Mucosa of rectum (tissue), 2 donors: ENCODE results near the gene BTBD16.

Source experiments
- H3K27ac ChIP-seq, 2 donors: one replicate each; pipeline ENCODE4 v1.7.0; 2013; ENCODE audit warnings: inconsistent platforms in 2 of 2, low read depth in 2 of 2, low read length in 2 of 2
- H3K27me3 ChIP-seq, 2 donors: one replicate each; pipeline ENCODE4 v1.7.0; 2013; ENCODE audit warnings: low read length in 2 of 2; ENCODE audit not compliant: control insufficient read depth in 2 of 2, insufficient read depth in 2 of 2
- H3K36me3 ChIP-seq, 2 donors: one replicate each; pipeline ENCODE4 v1.7.0; 2013; ENCODE audit warnings: low read length in 2 of 2; ENCODE audit not compliant: control insufficient read depth in 2 of 2, insufficient read depth in 2 of 2
- H3K4me1 ChIP-seq, 2 donors: one replicate each; pipeline ENCODE4 v1.7.0; 2013; ENCODE audit warnings: low read length in 2 of 2, mild to moderate bottlenecking in 1 of 2; ENCODE audit not compliant: control insufficient read depth in 2 of 2, insufficient read depth in 2 of 2
- H3K4me3 ChIP-seq, 2 donors: one replicate each; pipeline ENCODE4 v1.7.0; 2013; ENCODE audit warnings: low read length in 2 of 2
- H3K9ac ChIP-seq, 2 donors: one replicate each; pipeline ENCODE4 v1.7.0; 2013; ENCODE audit warnings: low read length in 2 of 2, low read depth in 1 of 2, mild to moderate bottlenecking in 1 of 2
- H3K9me3 ChIP-seq, 2 donors: one replicate each; pipeline ENCODE4 v1.7.0; 2013; ENCODE audit warnings: low read length in 2 of 2; ENCODE audit not compliant: control insufficient read depth in 2 of 2
- donor health status: healthy.
- donor health status: Normal muscosa, but diverticular disease.

Gene BTBD16

DNA sequence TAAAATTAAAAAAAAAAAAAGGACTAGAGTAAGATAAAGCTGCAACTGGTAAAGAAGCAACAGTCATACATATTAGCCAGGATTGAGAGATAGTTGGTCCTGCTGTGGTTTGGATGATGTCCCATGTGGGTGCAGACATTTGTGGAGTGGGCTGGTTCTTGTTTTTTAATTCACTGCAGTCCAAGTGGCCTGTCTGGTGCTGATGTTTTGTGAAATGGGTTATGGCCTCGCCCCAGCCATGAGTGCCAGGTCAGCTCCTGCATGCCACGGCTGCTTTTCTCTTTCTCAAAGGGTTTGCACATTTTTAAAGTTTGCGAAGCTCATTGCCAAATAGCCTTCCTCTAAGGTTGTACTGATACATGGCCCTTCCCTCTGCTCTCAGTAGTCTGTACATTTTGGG lies 14.1 kb upstream of the BTBD16 start:
- no peaks in the 10 kb centered on the region for H3K27me3 ChIP-seq
- H3K27ac ChIP-seq = no peak overlapping the region
- peaks cover 0 to 6% of the 10 kb centered on the region in 2 donors for H3K9me3 ChIP-seq
- H3K36me3 ChIP-seq = peaks cover 14 to 23% of the 10 kb centered on the region in 2 donors
- no peak overlapping the region for H3K9ac ChIP-seq
- H3K4me1 ChIP-seq = no peaks in the 10 kb centered on the region
- no peak overlapping the region for H3K4me3 ChIP-seq

DNA sequence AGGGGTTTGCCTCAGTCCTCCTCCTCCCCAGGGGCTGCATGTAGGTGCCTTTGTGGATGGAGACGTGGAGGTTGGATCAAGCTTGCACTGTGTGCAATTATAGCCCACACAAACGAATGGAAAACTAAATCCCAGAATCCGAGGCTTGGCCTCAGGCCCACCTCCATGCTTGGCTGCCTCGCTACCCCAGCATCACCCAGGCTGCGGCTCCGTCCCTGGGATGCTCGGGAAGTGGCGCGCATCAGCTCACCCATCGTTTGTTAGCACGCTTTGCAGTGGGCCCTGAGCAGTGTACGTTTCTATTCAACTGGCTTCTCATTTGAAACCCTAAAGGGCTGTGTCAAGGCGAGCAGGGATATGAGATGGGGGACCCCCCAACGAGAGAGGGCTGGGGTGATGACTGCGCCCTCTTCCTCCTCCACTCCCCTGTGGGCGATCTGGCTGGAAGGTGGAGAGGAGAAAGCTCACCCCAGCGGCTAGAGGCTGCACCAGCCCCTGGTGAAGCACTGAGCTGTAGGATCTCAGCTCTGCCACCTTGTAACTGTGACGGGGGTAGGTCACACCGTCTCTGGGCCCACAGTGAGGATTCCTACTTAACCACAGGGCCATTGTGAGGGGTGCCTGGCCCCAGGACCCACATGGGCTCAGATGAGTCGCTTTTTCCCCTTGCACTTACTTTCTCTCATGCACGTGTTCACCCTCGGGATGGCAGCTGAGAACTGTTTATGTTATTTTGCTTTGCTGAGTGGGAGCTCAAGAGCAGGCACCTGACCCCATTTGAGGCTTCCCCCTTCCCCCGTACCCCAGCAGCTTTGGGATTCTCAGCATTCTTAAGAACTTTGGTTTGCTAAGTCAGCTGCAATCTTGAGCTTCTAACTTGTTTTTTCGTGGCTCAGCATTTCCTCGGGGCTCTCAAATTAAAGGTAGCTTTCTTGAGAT lies 12.7 kb upstream of the BTBD16 start:
- Histone ChIP-seq H3K9me3 (peaks cover 0 to 6% of the 10 kb centered on the region in 2 donors), H3K27ac (no peak overlapping the region), H3K9ac (no peak overlapping the region), H3K27me3 (no peaks in the 10 kb centered on the region), H3K36me3 (peaks cover 14 to 16% of the 10 kb centered on the region in 2 donors), H3K4me1 (no peaks in the 10 kb centered on the region), H3K4me3 (no peak overlapping the region)

DNA sequence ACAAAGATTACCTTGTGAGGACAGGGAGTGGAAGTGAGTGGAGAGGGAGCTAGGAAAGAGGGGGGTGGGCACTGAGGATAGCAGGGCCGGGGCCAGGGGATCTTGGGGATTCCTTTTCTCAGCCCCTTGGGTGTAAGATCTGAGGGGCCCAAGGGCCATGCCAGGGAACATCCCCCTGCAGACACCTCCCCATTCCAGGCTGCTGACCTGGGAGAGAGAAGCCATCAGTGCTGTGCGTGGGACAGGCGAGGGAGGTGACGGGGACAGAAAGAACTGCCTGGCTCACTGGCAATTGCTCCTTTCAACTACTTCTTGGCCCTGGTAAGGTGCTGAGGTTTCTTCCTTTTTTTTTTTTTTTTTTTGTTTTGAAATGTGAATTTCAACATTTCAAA lies 12.0 kb upstream of the BTBD16 start:
- H3K9me3 ChIP-seq = peaks cover 0 to 6% of the 10 kb centered on the region in 2 donors
- H3K36me3 ChIP-seq = peaks cover 11% of the 10 kb centered on the region in 2 donors
- no peaks in the 10 kb centered on the region for H3K27me3 ChIP-seq
- no peak overlapping the region for H3K9ac ChIP-seq
- H3K4me1 ChIP-seq = peaks cover 0 to under 1% of the 10 kb centered on the region in 2 donors
- no peak overlapping the region for H3K27ac ChIP-seq
- H3K4me3 ChIP-seq = no peak overlapping the region

DNA sequence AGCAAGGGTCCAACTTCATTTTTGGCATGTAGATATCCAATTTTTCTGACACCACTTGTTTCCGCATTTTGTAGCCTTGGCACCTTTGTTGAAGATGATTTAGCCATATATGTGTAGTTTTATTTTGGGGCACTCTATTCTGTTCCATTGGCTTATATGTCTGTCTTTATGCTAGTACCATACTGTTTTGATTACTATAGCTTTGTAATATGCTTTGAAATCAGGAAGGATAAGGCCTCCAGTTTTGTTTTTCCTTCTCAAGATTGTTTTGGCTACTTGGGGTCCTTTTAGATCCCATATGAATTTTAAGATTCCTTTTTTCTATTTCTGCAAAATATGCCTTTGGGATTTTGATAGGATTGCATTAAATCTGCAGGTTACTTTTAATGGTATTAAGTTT lies 9.5 kb upstream of the BTBD16 start:
- H3K4me1 ChIP-seq = peaks cover 0 to 10% of the 10 kb centered on the region in 2 donors
- no peaks in the 10 kb centered on the region for H3K27me3 ChIP-seq
- peaks cover 0 to 6% of the 10 kb centered on the region in 2 donors for H3K9me3 ChIP-seq
- no peak overlapping the region for H3K27ac ChIP-seq
- no peak overlapping the region for H3K4me3 ChIP-seq
- peaks cover 3 to 6% of the 10 kb centered on the region in 2 donors for H3K36me3 ChIP-seq
- H3K9ac ChIP-seq = no peak overlapping the region

DNA sequence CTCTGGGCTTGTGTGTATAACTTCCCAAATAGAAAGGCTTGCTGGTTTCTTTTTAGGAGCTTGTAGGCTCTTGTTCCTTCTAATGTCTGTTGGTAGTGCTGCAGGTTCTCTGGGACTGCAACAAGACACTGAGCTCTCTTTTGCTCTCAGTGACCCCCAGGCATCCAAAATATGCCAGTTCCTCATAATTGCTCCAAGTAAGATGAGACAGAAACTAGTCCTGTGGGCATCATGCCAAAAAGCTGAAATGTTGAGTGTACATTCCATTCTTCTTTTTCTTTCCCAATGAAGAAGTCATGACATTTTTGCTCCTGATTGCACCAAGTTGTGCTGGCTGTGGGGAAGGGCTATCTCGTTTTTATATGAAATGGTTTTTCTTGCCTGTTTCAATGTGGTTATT lies 7.1 kb upstream of the BTBD16 start:
- H3K27ac ChIP-seq = no peak overlapping the region
- H3K9ac ChIP-seq = no peak overlapping the region
- no peaks in the 10 kb centered on the region for H3K27me3 ChIP-seq
- peaks cover 0 to 10% of the 10 kb centered on the region in 2 donors for H3K4me1 ChIP-seq
- peaks cover 0 to 6% of the 10 kb centered on the region in 2 donors for H3K9me3 ChIP-seq
- H3K4me3 ChIP-seq = no peak overlapping the region
- peaks cover 3% of the 10 kb centered on the region in 2 donors for H3K36me3 ChIP-seq

DNA sequence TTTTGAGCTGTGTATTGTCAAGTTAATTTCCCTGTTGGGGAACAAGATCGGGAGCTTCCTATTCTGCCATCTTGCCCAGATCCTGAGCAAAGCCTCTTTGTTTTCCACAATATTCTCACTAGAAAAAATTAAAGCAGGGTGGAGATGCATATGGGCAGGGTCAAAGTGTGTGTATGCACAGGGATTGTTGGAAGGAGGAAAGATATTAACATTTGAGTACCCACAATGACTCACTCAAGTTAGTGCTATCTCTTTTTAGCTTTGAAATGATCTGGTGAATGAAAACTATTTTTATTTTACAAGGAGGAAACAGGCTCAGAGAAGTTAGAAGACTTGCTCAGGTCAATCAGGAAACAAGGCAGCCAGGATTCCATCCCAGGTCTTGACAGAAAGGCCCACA lies 6.7 kb upstream of the BTBD16 start:
- no peak overlapping the region for H3K4me3 ChIP-seq
- H3K4me1 ChIP-seq = peaks cover 0 to 10% of the 10 kb centered on the region in 2 donors
- peaks cover 3 to 5% of the 10 kb centered on the region in 2 donors for H3K36me3 ChIP-seq
- H3K27ac ChIP-seq = no peak overlapping the region
- no peaks in the 10 kb centered on the region for H3K27me3 ChIP-seq
- no peak overlapping the region for H3K9ac ChIP-seq
- H3K9me3 ChIP-seq = peaks cover 0 to 6% of the 10 kb centered on the region in 2 donors

DNA sequence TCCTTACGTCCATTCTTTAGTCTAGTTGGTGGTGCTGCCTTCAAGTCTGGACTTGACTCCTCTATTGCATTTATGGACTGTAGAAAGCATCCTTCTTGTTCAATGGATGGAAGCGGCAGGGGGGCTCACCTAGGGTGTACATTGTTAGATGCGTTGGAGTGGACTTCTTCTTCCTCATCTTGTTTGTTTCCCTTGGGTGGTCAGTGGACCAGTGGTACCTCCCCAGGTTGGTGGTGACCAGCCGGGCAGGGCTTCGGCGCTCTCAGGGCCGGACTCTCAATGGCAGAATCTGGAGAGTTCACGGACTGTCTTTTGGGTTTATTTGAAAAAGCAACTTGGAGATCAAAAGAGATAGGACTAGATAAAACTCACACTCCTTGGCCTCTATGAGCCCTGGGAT lies 6.2 kb upstream of the BTBD16 start:
- Histone ChIP-seq H3K4me1 (peaks cover 0 to 10% of the 10 kb centered on the region in 2 donors), H3K4me3 (no peak overlapping the region), H3K27me3 (no peaks in the 10 kb centered on the region), H3K9ac (no peak overlapping the region), H3K27ac (no peak overlapping the region), H3K36me3 (peaks cover 0 to 6% of the 10 kb centered on the region in 2 donors), H3K9me3 (peaks cover 0 to 6% of the 10 kb centered on the region in 2 donors)

DNA sequence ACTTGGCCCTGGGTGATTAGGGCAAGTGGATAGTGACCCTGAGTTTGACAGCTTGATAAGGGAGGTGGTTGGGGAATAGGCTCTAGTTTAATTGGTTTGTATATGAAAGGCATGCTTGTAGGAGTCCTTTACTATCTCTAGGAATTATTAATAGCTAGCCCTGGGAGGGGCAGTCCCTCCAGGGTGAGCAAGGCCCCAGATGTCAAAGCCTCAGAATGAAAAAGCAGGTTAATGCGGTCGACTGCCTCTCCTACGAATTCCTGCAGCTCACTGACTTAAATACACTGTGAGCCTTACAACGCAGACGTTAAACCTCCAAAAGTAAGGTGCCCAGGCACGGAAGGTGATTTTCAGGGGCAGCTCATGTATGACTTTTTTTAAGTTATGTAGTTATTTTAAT lies 5.2 kb upstream of the BTBD16 start:
- H3K4me3 ChIP-seq = no peak overlapping the region
- no peak overlapping the region for H3K27ac ChIP-seq
- peaks cover 0 to 5% of the 10 kb centered on the region in 2 donors for H3K36me3 ChIP-seq
- H3K9me3 ChIP-seq = peaks cover 0 to 6% of the 10 kb centered on the region in 2 donors
- peaks cover 0 to 10% of the 10 kb centered on the region in 2 donors for H3K4me1 ChIP-seq
- H3K9ac ChIP-seq = no peak overlapping the region
- no peaks in the 10 kb centered on the region for H3K27me3 ChIP-seq

DNA sequence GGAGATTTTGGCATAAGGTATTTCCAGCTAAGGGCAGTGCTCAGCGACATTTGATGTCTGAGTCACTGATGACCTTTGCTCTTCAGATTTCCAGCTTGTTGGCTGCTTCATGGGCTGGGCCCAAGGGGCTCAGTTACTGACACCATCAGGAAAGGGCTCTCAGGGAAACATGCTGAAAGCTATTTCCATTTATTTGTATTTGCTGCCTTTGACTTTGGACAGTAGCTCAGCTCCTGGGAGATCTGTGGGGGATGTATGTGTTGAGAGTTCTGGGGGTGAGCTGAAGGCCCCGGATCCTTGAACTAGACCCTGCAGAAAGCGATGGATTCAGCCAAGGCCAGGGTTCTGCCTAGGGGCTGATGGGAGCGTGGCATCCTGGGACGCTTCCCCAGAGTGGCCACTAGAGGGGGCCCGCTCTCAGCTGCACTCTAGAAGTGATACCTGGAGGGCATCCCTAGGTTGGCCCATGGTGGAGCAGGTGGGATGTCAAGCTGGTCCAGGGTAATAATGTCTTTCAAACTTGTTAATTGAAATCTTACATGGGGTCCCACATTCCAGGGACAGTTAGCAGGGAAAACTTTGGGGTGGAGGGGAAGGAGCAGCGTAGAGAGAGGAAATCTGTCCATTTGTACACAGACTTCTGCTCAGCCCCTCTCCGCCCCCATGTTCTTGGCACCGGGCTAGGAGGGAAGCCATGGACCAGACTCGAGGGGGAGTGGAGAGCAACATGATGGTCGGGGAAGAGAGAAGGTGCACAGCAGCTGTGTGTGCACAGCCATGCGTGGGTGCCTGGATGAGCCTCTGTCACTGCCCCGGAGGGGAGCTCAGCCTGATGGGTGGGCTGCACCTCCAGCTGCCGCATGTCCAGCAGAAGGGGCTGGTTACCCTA lies 3.0 kb upstream of the BTBD16 start:
- Histone ChIP-seq H3K4me3 (no peak overlapping the region), H3K27ac (no peak overlapping the region), H3K27me3 (no peaks in the 10 kb centered on the region), H3K9ac (no peak overlapping the region), H3K9me3 (no peaks in the 10 kb centered on the region), H3K36me3 (peaks cover 0 to 5% of the 10 kb centered on the region in 2 donors), H3K4me1 (peaks cover 0 to 10% of the 10 kb centered on the region in 2 donors)
